ENCODE data around the gene PLCXD1.
"Not testable (repeated sequence)": the region's sequence is repeated elsewhere in the genome, so short reads cannot be mapped to it uniquely, and the experiment has no call there.

PLCXD1 gene

DNA sequence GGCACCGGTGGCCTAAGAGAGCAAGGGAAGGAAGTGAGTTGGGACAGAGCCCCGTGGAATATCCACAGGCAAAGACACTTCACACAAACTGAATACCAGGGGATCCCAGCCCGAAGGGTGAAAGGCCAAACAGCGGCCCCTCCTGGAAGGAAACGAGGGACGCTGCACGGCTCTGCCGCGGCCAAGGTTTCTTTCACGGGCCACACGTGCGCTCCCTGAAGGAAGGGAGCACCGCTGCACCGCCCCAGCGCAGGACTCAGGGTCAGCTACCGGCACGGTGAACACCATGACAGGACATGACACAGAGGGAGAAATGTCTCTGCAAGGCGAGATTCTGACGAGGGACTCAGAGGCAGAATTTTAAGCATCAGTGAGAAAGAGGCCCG lies 69.0 kb downstream of the PLCXD1 start:
- no peak overlapping the region for H3K27ac ChIP-seq
- no peak for DNase-seq (ENCODE audit: low spot score)
- H3K4me3 ChIP-seq: no peak overlapping the region
- no peak for TF ChIP-seq CTCF (IDR thresholded peaks at IDR 0.05)

DNA sequence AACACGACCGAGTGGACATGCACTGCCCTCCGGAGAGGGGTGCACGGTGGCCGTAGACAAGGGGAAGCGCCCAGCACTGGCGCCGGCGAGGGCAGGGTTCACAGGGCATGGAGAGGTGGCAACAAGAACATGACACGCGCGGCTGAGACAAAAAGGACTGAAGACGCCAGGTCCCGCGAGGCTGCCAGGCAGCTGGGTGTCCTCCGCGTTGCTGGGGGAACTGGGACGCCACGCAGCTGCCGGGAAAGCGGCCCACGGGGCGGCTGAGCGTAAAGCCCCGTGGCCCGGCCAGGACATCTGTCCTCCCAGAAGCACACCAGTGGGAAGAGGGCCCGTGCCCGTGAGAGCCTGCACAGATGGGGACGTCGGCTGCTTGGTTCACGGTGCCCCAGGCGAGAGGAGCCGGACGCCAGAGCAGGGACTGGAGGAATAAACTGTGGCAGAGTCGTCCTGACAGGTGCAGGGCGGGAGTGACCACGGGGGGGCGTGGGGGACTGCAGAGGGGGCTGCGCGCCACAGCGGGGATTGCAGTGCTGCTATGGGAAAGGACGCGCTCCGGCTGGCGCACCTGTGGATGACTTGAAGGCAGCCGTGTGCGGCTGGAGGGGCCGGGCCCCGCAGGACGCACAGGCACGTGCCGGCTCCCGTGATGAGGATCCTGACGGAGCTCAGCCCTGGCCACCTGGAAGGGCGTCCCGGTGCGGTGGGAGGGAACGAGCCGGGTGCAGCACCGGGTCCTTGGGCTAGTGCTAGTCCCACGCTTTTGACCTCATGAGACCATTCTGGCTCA lies 69.5 kb downstream of the PLCXD1 start:
- Histone ChIP-seq H3K27ac (no peak overlapping the region), H3K4me3 (no peak overlapping the region)
- DNase-seq (ENCODE audit: low spot score): no peak
- no peak for TF ChIP-seq CTCF (IDR thresholded peaks at IDR 0.05)

DNA sequence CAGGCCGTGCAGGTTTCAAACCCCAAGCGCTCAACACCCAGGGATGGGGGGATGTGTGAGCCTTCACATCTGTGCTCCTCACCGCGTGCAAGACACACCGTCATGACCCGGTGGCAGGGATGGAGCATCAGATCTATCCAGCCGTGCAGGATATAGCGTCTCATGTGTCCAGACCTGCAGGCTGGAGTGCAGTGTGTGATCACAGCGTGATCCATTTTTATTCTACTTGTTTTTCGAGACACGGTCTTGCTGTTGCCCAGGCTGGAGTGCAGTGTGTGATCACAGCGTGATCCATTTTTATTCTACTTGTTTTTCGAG lies 70.1 kb downstream of the PLCXD1 start:
- H3K4me3 ChIP-seq; H3K27ac ChIP-seq; DNase-seq (ENCODE audit: low spot score): not testable (repeated sequence)

- DNase-seq (ENCODE audit: low spot score): no peak
- no peak for TF ChIP-seq CTCF (IDR thresholded peaks at IDR 0.05)
- Histone ChIP-seq H3K27ac (no peak overlapping the region), H3K4me3 (no peak overlapping the region)
Measured at GRCh38 chrX:351736-352135, 70.6 kb downstream of the PLCXD1 start.

DNA sequence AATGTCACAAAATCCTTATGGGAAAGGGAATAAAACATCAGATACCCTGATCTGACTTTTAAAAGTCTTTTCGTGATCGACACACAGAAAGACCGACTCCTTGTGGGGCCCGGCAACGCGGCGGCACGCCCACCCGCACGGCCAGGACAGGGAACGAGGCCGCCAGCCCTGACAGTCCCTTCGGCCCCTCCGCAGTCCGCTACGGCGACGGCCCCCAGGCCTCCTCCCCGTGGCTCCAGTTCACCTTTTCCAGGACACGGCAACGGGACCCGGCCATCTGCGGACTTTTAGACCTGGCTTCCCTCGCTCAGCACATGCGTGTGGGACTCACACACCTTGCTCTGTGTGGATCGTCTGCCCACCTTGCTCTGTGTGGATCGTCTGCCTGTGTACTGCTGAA lies 71.0 kb downstream of the PLCXD1 start:
- no peak overlapping the region for H3K4me3 ChIP-seq
- no peak for TF ChIP-seq CTCF (IDR thresholded peaks at IDR 0.05)
- no peak overlapping the region for H3K27ac ChIP-seq
- DNase-seq (ENCODE audit: low spot score): no peak

- no peak overlapping the region for H3K27ac ChIP-seq
- H3K4me3 ChIP-seq: no peak overlapping the region
- TF ChIP-seq CTCF (IDR thresholded peaks at IDR 0.05): no peak
- no peak for DNase-seq (ENCODE audit: low spot score)
Measured at GRCh38 chrX:352582-353314, 71.6 kb downstream of the PLCXD1 start.
